HG02623 (cell line): ENCODE measurements around the gene POLG.
"Not testable (repeated sequence)": the region's sequence is repeated elsewhere in the genome, so short reads cannot be mapped to it uniquely, and the experiment has no call there.

Experiments
- ATAC-seq: cut with Tn5 transposase; IDR thresholded peaks from one replicate; pipeline ENCODE4 v1.9.1; 2021; ENCODE audit warnings: moderate library complexity; ENCODE audit not compliant: unreplicated experiment

POLG gene

GRCh38 chr15:89283201-89283600 lies 51.4 kb downstream of the POLG start:
- ATAC-seq: no peak

GRCh38 chr15:89282631-89283030 lies 52.0 kb downstream of the POLG start:
- no peak for ATAC-seq

DNA sequence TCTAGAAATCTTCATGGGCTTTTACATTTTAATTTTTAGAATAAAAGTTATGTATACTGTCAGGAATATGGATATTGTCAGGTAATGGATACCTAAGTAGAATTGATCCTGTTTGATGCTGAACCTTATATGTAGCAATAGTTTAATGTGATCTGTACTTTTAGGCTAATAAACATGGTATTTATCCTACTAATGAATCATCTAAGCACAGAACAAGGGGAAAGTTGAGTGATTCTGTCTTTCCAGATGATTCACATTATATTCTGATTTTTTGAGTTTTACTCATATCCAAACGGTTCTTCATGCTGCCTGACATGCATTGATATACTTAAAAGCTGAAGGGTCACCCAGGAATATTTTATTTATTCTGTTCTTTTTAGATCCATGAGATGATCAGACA lies 56.3 kb downstream of the POLG start:
- no peak for ATAC-seq

- ATAC-seq: not testable (repeated sequence)
Measured at GRCh38 chr15:89277281-89277680, 57.3 kb downstream of the POLG start.
